NCI-H524 (cell line): ENCODE results near the gene ASB13.

Source experiments
- DNase-seq, 2 experiments: peaks; one replicate each; lab custom pipeline; 2025; lab: John Stamatoyannopoulos, UW

The ASB13 gene

GRCh38 chr10:5666008-5666840, at the start of gene ASB13:
Gene ASB13 (minus strand): TSS chr10:5666595. CDS start chr10:5666551, 44 bp downstream.
- peak in 1 of 2 experiments; percentile 39 for DNase-seq

GRCh38 chr10:5711642-5712041, 45.2 kb upstream of the ASB13 start:
- DNase-seq, result no peak

DNA sequence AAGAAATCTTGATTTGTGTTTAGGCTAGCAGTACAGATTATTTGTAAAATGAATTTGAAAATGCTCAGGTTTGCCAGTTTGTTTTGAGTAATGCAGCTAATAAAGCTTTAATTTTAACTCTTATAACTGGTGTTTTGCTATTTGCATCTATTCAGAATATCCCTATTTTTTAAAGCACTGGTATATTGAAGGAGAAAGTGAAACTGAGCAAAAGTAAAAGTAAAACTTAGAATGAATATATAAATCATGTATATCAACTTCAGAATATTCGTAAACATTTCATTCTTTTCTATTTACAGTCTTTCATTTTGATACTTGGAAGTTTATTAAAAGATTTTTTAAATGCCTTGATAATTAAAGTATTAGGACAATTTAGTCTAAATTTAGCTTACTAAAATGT, 44.5 kb upstream of the ASB13 start:
- DNase-seq, result no peak

DNA sequence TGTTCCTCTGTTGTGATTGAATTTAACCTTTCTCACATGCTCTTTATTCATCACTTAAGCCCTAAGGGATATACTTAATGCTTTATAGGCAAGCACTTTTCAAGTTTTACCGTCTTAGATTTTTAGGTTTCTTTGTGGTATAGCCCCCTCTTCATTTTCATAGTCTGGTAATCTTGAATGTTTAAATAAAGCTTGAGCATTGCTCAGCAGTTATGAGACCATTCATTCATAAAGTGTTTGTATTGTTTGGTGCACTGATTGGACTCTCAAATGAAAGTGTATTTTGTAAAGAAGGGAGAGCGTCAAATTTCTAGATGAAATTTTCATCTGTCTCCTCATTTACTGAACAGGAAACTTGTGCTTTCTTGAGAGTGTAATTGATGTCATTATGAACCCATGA, 43.5 kb upstream of the ASB13 start:
- DNase-seq, result no peak

DNA sequence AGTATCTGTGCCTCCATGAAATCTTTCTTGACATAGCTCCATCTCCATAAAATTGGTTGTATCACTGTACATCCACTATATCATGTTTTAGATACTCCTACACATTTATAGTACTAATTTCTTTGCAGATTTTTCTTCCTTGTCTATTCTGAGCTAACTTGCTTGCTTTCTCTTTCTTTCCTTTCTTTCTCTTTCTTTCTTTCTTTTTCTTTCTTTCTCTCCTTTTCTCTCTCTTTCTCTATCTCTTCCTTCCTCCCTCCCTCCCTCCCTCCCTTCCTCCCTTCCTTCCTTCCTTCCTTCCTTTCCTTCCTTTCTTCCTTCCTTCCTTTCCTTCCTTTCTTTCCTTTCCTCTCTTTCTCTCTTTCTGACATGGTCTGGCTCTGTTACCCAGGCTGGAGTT, 42.0 kb upstream of the ASB13 start:
- no peak for DNase-seq

- DNase-seq, result no peak
Measured at GRCh38 chr10:5698062-5698461, 31.7 kb upstream of the ASB13 start.

DNA sequence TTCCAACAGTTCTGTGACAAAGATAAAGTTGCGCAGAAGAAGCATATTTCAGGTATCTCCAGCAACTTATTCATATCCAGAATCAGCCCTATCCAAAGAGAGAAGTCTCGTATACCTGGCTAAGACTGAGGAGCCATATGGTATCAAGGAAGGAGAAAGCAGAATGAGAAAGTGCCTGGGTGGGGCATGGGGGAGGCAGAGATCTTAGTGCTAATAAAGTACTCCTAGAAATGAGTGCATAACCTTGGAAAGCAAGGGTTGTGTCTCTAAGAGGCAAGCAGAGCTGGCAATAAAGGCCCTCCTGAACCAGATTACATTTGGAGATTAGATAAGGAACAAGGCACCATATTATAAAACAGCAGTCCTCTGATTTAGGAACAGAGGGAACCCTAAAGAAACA, 30.9 kb upstream of the ASB13 start:
- no peak for DNase-seq

GRCh38 chr10:5694573-5694972, 28.2 kb upstream of the ASB13 start:
- no peak for DNase-seq

- no peak for DNase-seq
Measured at GRCh38 chr10:5692461-5693358, 26.3 kb upstream of the ASB13 start.

- no peak for DNase-seq
Measured at GRCh38 chr10:5691786-5692185, 25.4 kb upstream of the ASB13 start.

DNA sequence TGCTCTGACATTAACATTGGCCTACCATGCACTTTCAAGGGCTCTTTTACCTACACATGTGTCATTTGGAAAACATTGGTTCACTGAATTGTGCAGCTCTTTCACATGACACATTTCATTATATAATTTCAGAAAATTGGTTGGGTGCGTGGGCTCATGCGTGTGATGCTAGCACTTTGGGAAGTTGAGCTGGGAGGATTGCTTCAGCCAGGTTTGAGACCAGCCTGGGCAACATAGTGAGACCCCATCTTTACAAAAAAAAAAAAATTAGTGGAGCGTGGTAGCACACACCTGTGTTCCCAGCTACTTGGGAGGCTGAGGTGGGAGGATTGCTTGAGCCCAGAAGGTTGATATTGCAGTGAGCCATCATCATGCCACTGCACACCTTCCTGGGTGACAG, 22.2 kb upstream of the ASB13 start:
- DNase-seq, result no peak

GRCh38 chr10:5685764-5686240, 19.4 kb upstream of the ASB13 start:
- no peak for DNase-seq

DNA sequence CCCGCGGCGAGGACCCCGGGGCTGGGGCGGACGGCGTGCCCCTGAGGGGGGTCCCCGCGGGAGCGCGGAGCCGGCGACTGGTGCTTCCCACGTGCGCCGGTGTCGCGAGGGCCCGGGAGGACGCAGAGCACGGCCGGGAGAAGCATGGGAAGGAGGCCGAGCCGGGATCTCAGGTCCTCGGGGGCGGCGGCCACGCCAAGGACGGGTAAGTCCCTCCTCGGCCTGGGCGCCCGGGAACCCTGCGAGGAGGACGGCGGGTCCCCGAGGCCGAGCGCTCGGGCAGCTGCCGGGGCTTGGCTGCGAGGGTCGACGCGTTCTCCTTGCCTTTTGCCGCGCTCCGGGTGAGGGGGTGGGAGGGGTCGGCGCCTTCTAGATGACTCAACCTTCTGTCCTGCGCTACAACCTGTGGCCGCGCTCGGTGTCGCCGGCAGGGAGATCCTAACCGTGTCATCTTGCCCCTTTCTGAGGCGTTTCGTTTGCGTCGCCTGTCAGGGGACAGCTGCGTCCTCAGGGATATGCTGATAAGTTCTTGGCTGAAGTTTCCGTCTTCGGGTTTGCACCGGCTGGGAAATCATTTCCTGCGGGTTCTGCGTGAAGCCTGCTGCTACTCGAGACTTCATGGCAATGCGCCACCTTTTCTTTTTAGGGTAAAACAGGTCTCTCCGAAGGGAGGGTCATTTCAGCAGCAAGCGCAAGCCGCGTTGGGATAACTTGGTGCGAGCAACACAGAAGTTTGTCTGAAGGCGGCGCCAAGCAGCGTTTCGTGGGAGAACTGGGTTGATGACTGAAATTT, 18.8 kb upstream of the ASB13 start:
- DNase-seq, result peak in 1 of 2 experiments; percentile 37

GRCh38 chr10:5684318-5684970, 18.0 kb upstream of the ASB13 start, which contains the start of gene TASOR2:
Gene TASOR2 (plus strand): TSS chr10:5684838. CDS start chr10:5720643, 35,805 bp downstream.
- DNase-seq, result peak; percentile 78 to 89

GRCh38 chr10:5683065-5683464, 16.7 kb upstream of the ASB13 start:
- no peak for DNase-seq

- no peak for DNase-seq
Measured at GRCh38 chr10:5681930-5682329, 15.5 kb upstream of the ASB13 start.

DNA sequence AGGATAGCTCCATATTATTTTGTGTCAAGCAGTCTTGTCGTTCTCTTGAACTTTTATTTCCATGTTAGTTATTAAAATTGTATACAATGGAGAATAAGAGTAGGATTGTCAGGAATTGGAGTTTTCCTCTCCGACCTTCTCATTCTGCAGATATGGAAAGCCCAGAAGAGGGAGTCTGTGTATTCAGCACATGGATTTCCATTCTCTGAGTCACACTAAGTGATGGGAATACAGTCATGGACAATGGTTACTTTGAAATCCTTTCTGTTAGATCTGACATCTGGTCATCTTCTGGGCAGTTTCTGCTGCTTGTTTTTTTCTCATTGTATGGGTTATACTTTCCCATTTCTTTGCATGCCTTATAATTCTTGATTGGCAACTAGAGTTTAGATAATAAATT, 13.2 kb upstream of the ASB13 start:
- DNase-seq, result no peak

DNA sequence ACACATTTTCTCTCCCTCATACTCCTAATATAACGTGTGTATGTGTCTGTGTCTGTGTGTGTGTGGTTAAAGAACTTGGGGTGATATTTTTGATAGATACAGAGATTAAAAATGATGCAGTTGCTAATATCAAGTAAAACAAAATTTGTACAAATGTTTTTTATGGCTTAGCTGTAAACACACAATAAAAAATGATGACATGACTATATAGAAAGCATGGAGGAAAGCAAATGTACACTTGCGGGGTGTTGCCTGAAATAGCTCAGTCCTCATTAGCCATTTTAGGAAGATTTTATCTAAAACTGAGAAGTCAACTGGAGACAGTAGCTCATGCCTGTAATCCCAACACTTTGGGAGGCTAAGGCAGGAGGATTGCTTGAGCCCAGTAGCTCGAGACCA, 12.6 kb upstream of the ASB13 start:
- DNase-seq, result no peak

DNA sequence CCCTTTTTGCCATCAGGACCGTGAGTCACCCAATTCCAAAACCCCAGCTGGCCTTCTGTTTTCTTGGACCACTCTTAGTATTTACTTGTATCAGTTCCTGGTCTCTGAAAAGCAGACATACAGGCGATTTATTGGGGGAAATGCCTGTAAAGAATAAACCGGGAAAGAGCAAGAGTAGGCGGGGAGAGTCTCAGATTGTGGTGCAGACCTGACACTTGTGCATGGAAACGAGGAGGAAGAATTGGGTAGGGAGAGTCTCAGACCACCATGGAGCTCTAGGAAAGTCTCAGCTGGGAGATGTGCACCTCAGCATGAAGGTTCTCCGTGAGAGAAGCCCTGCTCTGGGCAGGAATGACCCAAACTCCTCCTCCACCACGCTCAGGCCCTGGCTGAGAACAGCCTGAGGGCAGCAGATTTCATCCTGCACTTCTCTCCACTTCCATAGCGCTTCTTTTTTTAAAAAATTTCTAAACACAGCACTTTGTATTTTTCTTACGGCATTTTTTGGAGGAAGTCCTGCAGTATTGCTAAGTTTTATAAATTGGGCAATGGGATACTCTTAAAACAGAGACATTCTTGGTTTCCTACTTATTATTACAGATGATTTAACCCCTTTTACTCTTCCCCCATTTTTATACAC, 12.1 kb upstream of the ASB13 start:
- no peak for DNase-seq

- peak in 1 of 2 experiments; percentile 41 for DNase-seq
Measured at GRCh38 chr10:5670662-5671375, 4.4 kb upstream of the ASB13 start.
